ENCODE data around the gene RNF41.

Gene RNF41

GRCh38 chr12:56152756-56153677 lies 68.7 kb downstream of the RNF41 start:
- DNase-seq (ENCODE audit: low spot score): no peak
